Gastroesophageal sphincter (tissue), 4 donors: ENCODE data around the gene MEGF6. TPM values are rescaled to one million over a fixed set of nuclear protein-coding genes. Genes with fewer than 3 reads are reported as not detected.

Experiments used
- ATAC-seq: fragments of 150-250 bp; one replicate; pipeline ENCODE4 v1.9.1; 2016; ENCODE audit warnings: mild to moderate bottlenecking, moderate library complexity
- H3K27ac ChIP-seq, 4 donors: fragments of 200-600 bp; sonication (generic) in 3 of 4; 1 replicate in 3 of 4; 2 replicates in 1 of 4; pipeline ENCODE4 v1.5.1; 2016 to 2019
- H3K27me3 ChIP-seq: fragments of 200-600 bp; sonication (generic); one replicate; pipeline ENCODE4 v1.5.1; 2019
- H3K36me3 ChIP-seq, 2 donors: fragments of 200-600 bp; sonication (generic); one replicate each; pipeline ENCODE4 v1.5.1; 2019; ENCODE audit warnings: control low read depth in 1 of 2
- H3K4me1 ChIP-seq, 3 donors: fragments of 200-600 bp; sonication (generic); 1 replicate in 2 of 3; 2 replicates in 1 of 3; pipeline ENCODE4 v1.5.1; 2016 to 2019; ENCODE audit warnings: control low read depth in 2 of 3
- H3K4me3 ChIP-seq, 2 donors: fragments of 200-600 bp; sonication (generic); one replicate each; pipeline ENCODE4 v1.5.1; 2019; ENCODE audit warnings: mild to moderate bottlenecking in 1 of 2, moderate library complexity in 1 of 2
- H3K9me3 ChIP-seq, 3 donors: fragments of 200-600 bp; sonication (generic); one replicate each; pipeline ENCODE4 v1.5.1; 2017 to 2019; ENCODE audit warnings: control low read depth in 2 of 3
- EP300 ChIP-seq: sonication (generic); formaldehyde crosslinking; IDR thresholded peaks from one replicate; pipeline ENCODE4 v1.6.1; 2017; ENCODE audit warnings: antibody characterized with exemption, mild to moderate bottlenecking
- POLR2A ChIP-seq, 2 donors: fragments of 450-650 bp; IDR thresholded peaks; one replicate each; pipeline ENCODE4 v1.6.1; 2017; ENCODE audit warnings: antibody characterized with exemption in 2 of 2, mild to moderate bottlenecking in 2 of 2, moderate library complexity in 1 of 2
- POLR2AphosphoS5 ChIP-seq: sonication (generic); formaldehyde crosslinking; IDR thresholded peaks from one replicate; pipeline ENCODE4 v1.6.1; 2017; ENCODE audit warnings: antibody characterized with exemption
- WGBS, 2 donors: methylation state at CpG; one replicate each; pipeline ENCODE4 v1.1.5; 2018; ENCODE audit warnings: low coverage in 1 of 2; 5-methylcytosine and 5-hydroxymethylcytosine counted together
- total RNA-seq, 4 donors: library from RNA; depleted of rRNA; stranded (reverse); fragments of >200 nt; gene quantifications; one replicate each; pipeline ENCODE4 v1.1.0, GENCODE V29; 2016
- TF ChIP-seq, protein P1 (sequence below), 4 experiments: fragments of 200-600 bp in 2 of 4; fragments of 450-650 bp in 2 of 4; sonication (generic) in 1 of 4; IDR thresholded peaks; one replicate each; pipeline ENCODE4 v1.5.1; 2017 to 2019; ENCODE audit warnings: antibody characterized with exemption in 4 of 4, mild to moderate bottlenecking in 2 of 4, moderate library complexity in 2 of 4

MEGF6 gene
- total RNA-seq, 4 donors from 2014 or later: 4.7 to 15.5 (median 10.8) TPM

DNA sequence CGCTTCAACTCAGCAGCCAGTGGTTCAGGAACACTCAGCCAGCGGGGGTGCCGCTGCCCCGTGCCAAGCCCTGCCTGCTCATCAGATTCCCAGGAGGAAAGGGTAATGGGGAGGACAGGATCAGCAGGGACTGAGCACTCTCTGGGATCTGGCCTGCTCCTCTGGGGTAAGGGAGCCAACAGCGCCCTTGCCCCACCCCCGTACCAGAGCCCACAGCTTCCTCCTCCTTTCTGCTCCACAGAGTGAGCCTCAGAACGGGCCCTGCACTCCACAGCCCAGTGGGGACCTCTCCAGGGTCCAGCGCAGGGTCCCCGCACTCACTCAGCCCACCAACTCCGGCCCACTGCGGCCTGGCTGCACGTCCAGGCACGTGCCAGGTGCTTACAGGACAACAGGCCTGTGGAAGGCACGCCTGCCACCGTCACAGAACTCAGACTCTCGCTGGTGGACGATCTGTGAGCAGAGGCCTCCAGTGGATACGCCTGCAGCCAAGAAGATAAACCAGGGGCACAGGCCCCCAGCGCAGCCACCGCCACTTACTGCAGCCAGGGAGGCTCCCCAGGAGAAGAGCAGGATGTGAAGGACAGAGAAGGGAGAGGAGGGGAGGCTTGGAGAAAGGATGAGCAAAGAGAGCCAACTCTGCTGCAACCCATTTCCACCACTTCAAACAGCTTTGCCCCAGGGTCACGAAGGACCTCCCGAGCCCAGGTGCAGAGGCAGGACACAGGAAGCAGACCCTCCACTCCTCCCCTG lies 2.1 kb downstream of the MEGF6 start:
- peaks cover 0 to 22% (median 19%) of the 10 kb centered on the region in 3 donors for H3K4me1 ChIP-seq
- peaks cover 89% of the 10 kb centered on the region for H3K27me3 ChIP-seq
- TF ChIP-seq EP300 (no peak), POLR2AphosphoS5 (no peak), POLR2A (IDR thresholded peaks at IDR 0.05) (no peak)
- TF ChIP-seq, protein P1, sequence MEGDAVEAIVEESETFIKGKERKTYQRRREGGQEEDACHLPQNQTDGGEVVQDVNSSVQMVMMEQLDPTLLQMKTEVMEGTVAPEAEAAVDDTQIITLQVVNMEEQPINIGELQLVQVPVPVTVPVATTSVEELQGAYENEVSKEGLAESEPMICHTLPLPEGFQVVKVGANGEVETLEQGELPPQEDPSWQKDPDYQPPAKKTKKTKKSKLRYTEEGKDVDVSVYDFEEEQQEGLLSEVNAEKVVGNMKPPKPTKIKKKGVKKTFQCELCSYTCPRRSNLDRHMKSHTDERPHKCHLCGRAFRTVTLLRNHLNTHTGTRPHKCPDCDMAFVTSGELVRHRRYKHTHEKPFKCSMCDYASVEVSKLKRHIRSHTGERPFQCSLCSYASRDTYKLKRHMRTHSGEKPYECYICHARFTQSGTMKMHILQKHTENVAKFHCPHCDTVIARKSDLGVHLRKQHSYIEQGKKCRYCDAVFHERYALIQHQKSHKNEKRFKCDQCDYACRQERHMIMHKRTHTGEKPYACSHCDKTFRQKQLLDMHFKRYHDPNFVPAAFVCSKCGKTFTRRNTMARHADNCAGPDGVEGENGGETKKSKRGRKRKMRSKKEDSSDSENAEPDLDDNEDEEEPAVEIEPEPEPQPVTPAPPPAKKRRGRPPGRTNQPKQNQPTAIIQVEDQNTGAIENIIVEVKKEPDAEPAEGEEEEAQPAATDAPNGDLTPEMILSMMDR (IDR thresholded peaks at IDR 0.05): no peak
- no peaks in the 10 kb centered on the region for H3K36me3 ChIP-seq
- H3K27ac ChIP-seq: no peak overlapping the region
- no peak for ATAC-seq
- H3K9me3 ChIP-seq: no peaks in the 10 kb centered on the region
- WGBS, 2 donors: 100% methylated on average over 1 of the region's 22 CpGs; no CpG with 5 or more reads in 1 of the 2 donors
- no peak overlapping the region for H3K4me3 ChIP-seq

- no peak overlapping the region for H3K27ac ChIP-seq
- H3K9me3 ChIP-seq: no peaks in the 10 kb centered on the region
- H3K27me3 ChIP-seq: peaks cover 79% of the 10 kb centered on the region
- WGBS, 2 donors: no CpG with 5 or more reads among the region's 7 CpGs
- H3K4me3 ChIP-seq: no peak overlapping the region
- peaks cover 0 to 22% (median 19%) of the 10 kb centered on the region in 3 donors for H3K4me1 ChIP-seq
- TF ChIP-seq POLR2A (IDR thresholded peaks at IDR 0.05) (no peak), EP300 (no peak), POLR2AphosphoS5 (no peak)
- TF ChIP-seq, protein P1 (IDR thresholded peaks at IDR 0.05): no peak
- H3K36me3 ChIP-seq: no peaks in the 10 kb centered on the region
- no peak for ATAC-seq
Observed at GRCh38 chr1:3608154-3608553, 3.2 kb downstream of the MEGF6 start.

- 95% methylated on average over 4 of the region's 18 CpGs; no CpG with 5 or more reads in 1 of the 2 donors for WGBS, 2 donors
- Histone ChIP-seq H3K27me3 (peaks cover 74% of the 10 kb centered on the region), H3K27ac (no peak overlapping the region), H3K9me3 (no peaks in the 10 kb centered on the region), H3K4me1 (peaks cover 0 to 22% (median 19%) of the 10 kb centered on the region in 3 donors), H3K4me3 (no peak overlapping the region), H3K36me3 (no peaks in the 10 kb centered on the region)
- no peak for ATAC-seq
- no peak for TF ChIP-seq EP300
- TF ChIP-seq POLR2AphosphoS5: no peak
- TF ChIP-seq, protein P1 (IDR thresholded peaks at IDR 0.05): no peak
- no peak for TF ChIP-seq POLR2A (IDR thresholded peaks at IDR 0.05)
Observed at GRCh38 chr1:3607703-3608065, 3.6 kb downstream of the MEGF6 start.

DNA sequence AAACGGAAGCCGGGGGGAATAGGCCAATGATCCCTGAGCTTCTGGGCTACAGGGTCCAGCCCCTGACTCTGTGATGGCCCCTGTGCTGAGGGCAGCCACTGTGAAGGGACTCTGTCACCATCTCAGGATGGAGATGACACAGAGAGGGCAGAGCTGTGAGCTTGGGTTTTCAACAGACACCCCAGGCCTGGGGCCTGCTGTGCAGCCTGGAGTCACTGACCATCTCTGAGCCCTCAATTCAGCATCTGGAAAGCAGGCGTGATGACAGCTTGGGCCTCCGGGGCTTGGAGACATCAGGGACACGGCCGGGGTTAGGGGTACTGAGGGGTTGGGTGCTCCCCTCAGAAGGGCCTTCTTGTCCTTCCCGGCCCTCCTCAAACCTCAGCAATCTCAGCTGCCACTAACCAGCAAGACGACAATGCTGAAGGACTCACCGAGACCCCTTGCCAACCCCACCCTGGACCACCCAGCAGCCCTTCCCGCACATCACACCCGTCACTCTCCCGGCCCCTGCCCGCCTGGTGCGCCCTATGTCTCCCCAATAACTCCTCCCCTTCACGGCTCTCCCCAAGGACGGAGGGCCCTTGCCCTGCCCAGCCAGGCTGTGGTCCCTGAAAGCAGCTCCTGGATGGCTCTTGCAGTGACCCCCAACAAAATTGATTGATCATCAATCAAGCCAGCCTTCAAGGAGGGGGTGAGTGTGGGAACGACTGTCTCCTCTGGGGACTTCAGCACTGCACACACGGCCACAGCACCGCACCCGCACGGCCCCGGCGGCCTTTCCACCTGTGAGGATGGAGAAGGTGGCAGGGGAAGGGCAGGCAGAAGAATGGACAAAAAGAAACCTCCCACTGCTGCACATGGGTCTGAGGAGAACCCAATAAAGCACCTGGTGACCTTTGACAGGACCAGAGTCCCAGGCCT lies 4.3 kb downstream of the MEGF6 start:
- no peaks in the 10 kb centered on the region for H3K9me3 ChIP-seq
- 60 to 90% methylated on average over 1 to 12 of the region's 23 CpGs for WGBS, 2 donors
- H3K27me3 ChIP-seq: peaks cover 68% of the 10 kb centered on the region
- no peak for ATAC-seq
- TF ChIP-seq POLR2AphosphoS5: no peak
- H3K4me3 ChIP-seq: no peak overlapping the region
- no peak overlapping the region for H3K27ac ChIP-seq
- H3K4me1 ChIP-seq: peaks cover 0 to 22% (median 19%) of the 10 kb centered on the region in 3 donors
- no peaks in the 10 kb centered on the region for H3K36me3 ChIP-seq

- TF ChIP-seq, protein P1 (IDR thresholded peaks at IDR 0.05): no peak
- TF ChIP-seq POLR2A (IDR thresholded peaks at IDR 0.05) (no peak), POLR2AphosphoS5 (no peak), EP300 (no peak)
- ATAC-seq: no peak
- Histone ChIP-seq H3K4me3 (no peak overlapping the region), H3K36me3 (no peaks in the 10 kb centered on the region), H3K9me3 (no peaks in the 10 kb centered on the region), H3K4me1 (peaks cover 0 to 4% (median 1%) of the 10 kb centered on the region in 3 donors), H3K27me3 (peaks cover 49% of the 10 kb centered on the region), H3K27ac (no peak overlapping the region)
- WGBS, 2 donors: 79 to 89% methylated on average over 6 to 7 of the region's 7 CpGs
Observed at GRCh38 chr1:3604997-3605823, 6.1 kb downstream of the MEGF6 start.
